Measurements from ENCODE around the gene FAM200C. TPM values are rescaled to one million over a fixed set of nuclear protein-coding genes. Genes with fewer than 3 reads are reported as not detected.
A peak's percentile ranks its signal among the peaks of the same experiment; 100 is the strongest.

FAM200C gene
- total and polyA plus RNA-seq, 9 of the 15 experiments (the other 6 are each of a cell fraction or from before 2014, with no cell fraction given) = 1.3 to 7.0 (median 1.8) TPM

- TF ChIP-seq U2AF1 (optimal IDR thresholded peaks at IDR 0.05; ENCODE audit: low read depth, low read length) = no peak
- TF ChIP-seq NR2C1 (IDR thresholded peaks at IDR 0.05) = 0 out of 2 replicates have a peak, but pooled peaks have one; percentile 12
- TF ChIP-seq NR2C1 (tag; IDR thresholded peaks at IDR 0.05) = peak; percentile 51
- TF ChIP-seq TFE3 (CRISPR knock-in tag; IDR thresholded peaks at IDR 0.05) = no peak
- TF ChIP-seq MAZ (CRISPR knock-in tag; conservative IDR thresholded peaks at IDR 0.05 in 1 of 2, IDR thresholded peaks at IDR 0.05 in 1 of 2) = peak; percentile 43 to 90; a peak in 3 of 4 replicates
- TF ChIP-seq, protein P1, sequence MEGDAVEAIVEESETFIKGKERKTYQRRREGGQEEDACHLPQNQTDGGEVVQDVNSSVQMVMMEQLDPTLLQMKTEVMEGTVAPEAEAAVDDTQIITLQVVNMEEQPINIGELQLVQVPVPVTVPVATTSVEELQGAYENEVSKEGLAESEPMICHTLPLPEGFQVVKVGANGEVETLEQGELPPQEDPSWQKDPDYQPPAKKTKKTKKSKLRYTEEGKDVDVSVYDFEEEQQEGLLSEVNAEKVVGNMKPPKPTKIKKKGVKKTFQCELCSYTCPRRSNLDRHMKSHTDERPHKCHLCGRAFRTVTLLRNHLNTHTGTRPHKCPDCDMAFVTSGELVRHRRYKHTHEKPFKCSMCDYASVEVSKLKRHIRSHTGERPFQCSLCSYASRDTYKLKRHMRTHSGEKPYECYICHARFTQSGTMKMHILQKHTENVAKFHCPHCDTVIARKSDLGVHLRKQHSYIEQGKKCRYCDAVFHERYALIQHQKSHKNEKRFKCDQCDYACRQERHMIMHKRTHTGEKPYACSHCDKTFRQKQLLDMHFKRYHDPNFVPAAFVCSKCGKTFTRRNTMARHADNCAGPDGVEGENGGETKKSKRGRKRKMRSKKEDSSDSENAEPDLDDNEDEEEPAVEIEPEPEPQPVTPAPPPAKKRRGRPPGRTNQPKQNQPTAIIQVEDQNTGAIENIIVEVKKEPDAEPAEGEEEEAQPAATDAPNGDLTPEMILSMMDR (IDR thresholded peaks at IDR 0.05 in 2 of 3, conservative IDR thresholded peaks at IDR 0.05 in 1 of 3; ENCODE audit: insufficient read depth in 2 of 3, low read depth in 1 of 3, low read length in 3 of 3) = no peak
- TF ChIP-seq HNRNPK (IDR thresholded peaks at IDR 0.05; ENCODE audit: low read depth, low read length, poor library complexity, severe bottlenecking) = no peak
- no peak for TF ChIP-seq NUFIP1 (IDR thresholded peaks at IDR 0.05; ENCODE audit: partially characterized antibody)
- no peak for TF ChIP-seq POLR3A (IDR thresholded peaks at IDR 0.05; ENCODE audit: borderline replicate concordance, extremely low read depth, insufficient read depth, insufficient read length)
- no peak for TF ChIP-seq FOXP1 (CRISPR knock-in tag; IDR thresholded peaks at IDR 0.05)
- TF ChIP-seq MECOM (CRISPR knock-in tag; IDR thresholded peaks at IDR 0.05) = no peak
- TF ChIP-seq KDM2B (CRISPR knock-in tag; IDR thresholded peaks at IDR 0.05) = no peak
- no peak for TF ChIP-seq GATAD2A (IDR thresholded peaks at IDR 0.05)
- no peak for TF ChIP-seq IFI16 (CRISPR knock-in tag; IDR thresholded peaks at IDR 0.05)
- TF ChIP-seq, protein P2, sequence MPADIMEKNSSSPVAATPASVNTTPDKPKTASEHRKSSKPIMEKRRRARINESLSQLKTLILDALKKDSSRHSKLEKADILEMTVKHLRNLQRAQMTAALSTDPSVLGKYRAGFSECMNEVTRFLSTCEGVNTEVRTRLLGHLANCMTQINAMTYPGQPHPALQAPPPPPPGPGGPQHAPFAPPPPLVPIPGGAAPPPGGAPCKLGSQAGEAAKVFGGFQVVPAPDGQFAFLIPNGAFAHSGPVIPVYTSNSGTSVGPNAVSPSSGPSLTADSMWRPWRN (IDR thresholded peaks at IDR 0.05; ENCODE audit: low read depth) = no peak
- no peak for TF ChIP-seq SMAD3 (CRISPR knock-in tag; conservative IDR thresholded peaks at IDR 0.05)
- no peak for TF ChIP-seq BRD4 (IDR thresholded peaks at IDR 0.05)
- TF ChIP-seq NBN (IDR thresholded peaks at IDR 0.05; ENCODE audit: low read depth) = peak; percentile 64; the same call in 1 of the 2 replicates
- no peak for TF ChIP-seq SPI1 (IDR thresholded peaks at IDR 0.05; ENCODE audit: borderline replicate concordance, low read depth, low read length)
- TF ChIP-seq HDAC1 (IDR thresholded peaks at IDR 0.05) = peak in 1 of 2 experiments; percentile 77; a peak in 2 of 4 replicates
- no peak for TF ChIP-seq SRSF7 (optimal IDR thresholded peaks at IDR 0.05; ENCODE audit: low read depth, low read length)
- no peak for TF ChIP-seq KDM5B (IDR thresholded peaks at IDR 0.05; ENCODE audit: insufficient replicate concordance, low read depth, low read length)
- TF ChIP-seq BRD9 (IDR thresholded peaks at IDR 0.05; ENCODE audit: low read depth, partially characterized antibody) = no peak
- no peak for TF ChIP-seq HOXB6 (CRISPR knock-in tag; IDR thresholded peaks at IDR 0.05; ENCODE audit: borderline replicate concordance)
These were observed 19.0 kb upstream of the FAM200C start, which contains the start of gene SLU7 (continued) for GRCh38 chr5:160418561-160419457.

Data from K562 (cell line).